ENCODE measurements around the gene CFTR.

CFTR gene

GRCh38 chr7:117717357-117717756 is 237.5 kb downstream of the CFTR start:
- FAIRE-seq, result no peak

More at GRCh38 chr7:117717357-117717756, 237.5 kb downstream of the CFTR start:
- no peak for DNase-seq (ENCODE audit: extremely low spot score, insufficient read length, low read depth)
